ENCODE measurements around the gene IQCE. TPM values are rescaled to one million over a fixed set of nuclear protein-coding genes. Genes with fewer than 3 reads are reported as not detected.

Gene IQCE
- total and polyA plus RNA-seq, 2 donors (not counting 1 experiment from before 2014, with no cell fraction given): 3.5 to 9.5 TPM

DNA sequence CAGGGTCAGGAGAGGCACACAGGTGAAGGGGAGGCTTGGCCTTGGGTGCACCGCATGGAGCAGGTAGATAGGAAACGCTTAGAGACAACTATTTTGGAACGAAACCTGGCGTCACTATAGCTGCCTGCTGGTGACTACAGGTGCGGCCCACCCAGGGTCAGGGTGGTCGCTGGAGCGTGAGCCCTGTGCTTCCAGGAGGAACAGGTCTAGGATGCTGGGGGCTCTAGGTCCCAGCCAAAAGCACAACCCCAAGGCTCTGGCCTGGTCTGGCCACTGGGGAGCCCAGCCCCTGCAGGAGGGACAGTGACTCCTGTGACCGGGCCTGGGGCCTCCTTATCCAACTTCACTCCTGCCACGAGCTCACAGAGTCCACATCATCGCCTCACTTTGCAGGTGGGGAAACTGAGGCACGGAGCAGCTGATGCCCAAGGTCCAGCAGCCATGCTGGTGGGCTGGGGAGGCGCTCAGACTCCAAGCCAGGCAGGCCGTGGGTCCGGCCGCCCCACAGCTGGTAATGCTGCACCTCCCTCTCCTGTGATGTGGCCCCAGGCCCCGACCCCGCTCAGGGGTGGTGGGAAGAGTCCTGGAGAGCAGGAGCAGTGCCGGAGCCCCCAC, 30.2 kb upstream of the IQCE start:
- Histone ChIP-seq H3K4me3 (ENCODE audit: control extremely low read depth in 1 of 5, extremely low read depth in 1 of 5, insufficient read depth in 1 of 5, low read depth in 2 of 5, low read length in 4 of 5) (peak overlapping the region in 4 of 5 experiments; percentile 28 to 52 (median 40)), H3K4me2 (replicated peaks; ENCODE audit: low read depth, low read length, poor library complexity, severe bottlenecking) (peak overlapping the region; percentile 85), H3K4me1 (ENCODE audit: control insufficient read depth in 2 of 2, insufficient read depth in 2 of 2, low read length in 2 of 2) (peaks cover 74 to 83% of the 10 kb centered on the region in 2 donors), H3K9me3 (ENCODE audit: control extremely low read depth in 1 of 3, control insufficient read depth in 2 of 3, insufficient read depth in 1 of 3, low read length in 2 of 3) (peaks cover 0 to 3% (median 0%) of the 10 kb centered on the region in 3 donors), H3K79me2 (ENCODE audit: control insufficient read depth, insufficient read depth, low read length) (peaks cover 33% of the 10 kb centered on the region), H3K27ac (ENCODE audit: low read length in 2 of 2) (peak overlapping the region; percentile 97), H4K20me1 (ENCODE audit: control insufficient read depth, insufficient read depth, low read length, poor library complexity, severe bottlenecking) (peaks cover 50% of the 10 kb centered on the region), H3K36me3 (replicated peaks in 1 of 2; ENCODE audit: control extremely low read depth in 1 of 2, control insufficient read depth in 1 of 2, extremely low read depth in 1 of 2, insufficient read depth in 2 of 2, low read length in 1 of 2) (peaks cover 0 to 51% of the 10 kb centered on the region in 2 experiments), H3K9ac (ENCODE audit: low read length) (peak overlapping the region; percentile 49), H3K27me3 (replicated peaks in 1 of 4; ENCODE audit: control extremely low read depth in 1 of 4, control insufficient read depth in 3 of 4, insufficient read depth in 4 of 4, low read length in 3 of 4) (no peaks in the 10 kb centered on the region), H2AFZ (ENCODE audit: insufficient read depth, low read depth, low read length, poor library complexity, severe bottlenecking) (no peak overlapping the region)
- DNase-seq (no peak), ATAC-seq (ENCODE audit: low read depth) (no peak)
- no peaks in the 10 kb centered on the region for H3K27me3 Mint-ChIP-seq
- intact Hi-C loops (cut with micrococcal nuclease): loop anchor here (1.0 to 5.0 kb wide), 3 partner anchors 27 to 216 kb away; partner anchors contain the start of genes BRAT1 and SNX8
- peak overlapping the region; percentile 90 for H3K4me3 Mint-ChIP-seq
- ChIA-PET CTCF (interaction anchor here (0.7 to 3.9 kb wide), 8 partner anchors 18 to 191 kb away, joined by 3 to 34 read pairs (median 6); no protein-coding TSS in a partner anchor), POLR2A (interaction anchor here (1.1 to 14.9 kb wide), 6 partner anchors 8 to 182 kb away, joined by 3 to 340 read pairs (median 7); partner anchors contain the start of gene LFNG)
- TF ChIP-seq, protein P1, sequence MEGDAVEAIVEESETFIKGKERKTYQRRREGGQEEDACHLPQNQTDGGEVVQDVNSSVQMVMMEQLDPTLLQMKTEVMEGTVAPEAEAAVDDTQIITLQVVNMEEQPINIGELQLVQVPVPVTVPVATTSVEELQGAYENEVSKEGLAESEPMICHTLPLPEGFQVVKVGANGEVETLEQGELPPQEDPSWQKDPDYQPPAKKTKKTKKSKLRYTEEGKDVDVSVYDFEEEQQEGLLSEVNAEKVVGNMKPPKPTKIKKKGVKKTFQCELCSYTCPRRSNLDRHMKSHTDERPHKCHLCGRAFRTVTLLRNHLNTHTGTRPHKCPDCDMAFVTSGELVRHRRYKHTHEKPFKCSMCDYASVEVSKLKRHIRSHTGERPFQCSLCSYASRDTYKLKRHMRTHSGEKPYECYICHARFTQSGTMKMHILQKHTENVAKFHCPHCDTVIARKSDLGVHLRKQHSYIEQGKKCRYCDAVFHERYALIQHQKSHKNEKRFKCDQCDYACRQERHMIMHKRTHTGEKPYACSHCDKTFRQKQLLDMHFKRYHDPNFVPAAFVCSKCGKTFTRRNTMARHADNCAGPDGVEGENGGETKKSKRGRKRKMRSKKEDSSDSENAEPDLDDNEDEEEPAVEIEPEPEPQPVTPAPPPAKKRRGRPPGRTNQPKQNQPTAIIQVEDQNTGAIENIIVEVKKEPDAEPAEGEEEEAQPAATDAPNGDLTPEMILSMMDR (IDR thresholded peaks at IDR 0.05): no peak
- no peak for TF ChIP-seq EZH2 (IDR thresholded peaks at IDR 0.05; ENCODE audit: borderline replicate concordance, insufficient read depth, low read depth, low read length, poor library complexity, severe bottlenecking)
- WGBS (ENCODE audit: insufficient coverage): 23% methylated on average over 18 of the region's 18 CpGs
- H3K27ac Mint-ChIP-seq: peak overlapping the region; percentile 99
- no peaks in the 10 kb centered on the region for H3K9me3 Mint-ChIP-seq (ENCODE audit: insufficient read depth)
- peaks cover 75% of the 10 kb centered on the region for H3K4me1 Mint-ChIP-seq
